Peyer's patch (tissue), 4 donors: ENCODE measurements around the gene PERCC1.

Experiments
- CTCF ChIP-seq, 6 experiments: fragments of 450-650 bp in 4 of 6; fragments of 200-600 bp in 2 of 6; sonication (generic) in 1 of 6; IDR thresholded peaks; one replicate each; pipeline ENCODE4 v1.5.1; 2017 to 2019; ENCODE audit warnings: antibody characterized with exemption in 6 of 6, mild to moderate bottlenecking in 3 of 6, moderate library complexity in 1 of 6
- POLR2A ChIP-seq, 2 donors: fragments of 450-650 bp; IDR thresholded peaks; one replicate each; pipeline ENCODE4 v1.5.1; 2017; ENCODE audit warnings: antibody characterized with exemption in 2 of 2, mild to moderate bottlenecking in 2 of 2, moderate library complexity in 2 of 2

DNA sequence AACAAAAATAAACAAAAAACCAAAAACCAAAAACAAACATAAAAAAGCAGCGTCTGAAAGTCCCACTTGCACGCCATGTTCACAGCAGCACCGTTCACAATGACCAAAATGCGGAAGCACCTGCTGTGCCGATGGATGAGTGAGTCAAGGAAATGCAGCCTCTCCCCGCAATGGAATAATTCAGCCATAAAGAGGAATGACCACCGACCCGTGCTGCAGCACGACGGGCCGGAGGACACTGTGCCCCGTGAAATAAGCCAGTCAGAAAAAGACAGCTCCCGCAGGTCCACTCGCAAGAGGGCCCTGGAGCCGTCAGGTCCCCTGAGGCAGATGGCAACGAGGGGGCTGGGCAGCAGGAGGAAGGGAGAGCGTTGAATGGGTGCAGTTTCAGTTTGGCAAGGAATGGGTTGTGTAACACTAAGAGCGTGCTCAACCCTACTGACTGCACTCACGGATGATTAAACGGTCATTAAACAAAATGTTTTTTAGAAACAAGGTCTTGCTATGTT, 38.9 kb downstream of the PERCC1 start:
- no peak for TF ChIP-seq CTCF (IDR thresholded peaks at IDR 0.05)
- no peak for TF ChIP-seq POLR2A (IDR thresholded peaks at IDR 0.05)
